ENCODE measurements around the gene CCDC122. TPM values are rescaled to one million over a fixed set of nuclear protein-coding genes. Genes with fewer than 3 reads are reported as not detected.

Gene CCDC122
- total and polyA plus RNA-seq, 11 donors = 1.4 to 10.0 (median 4.9) TPM

- Histone ChIP-seq H3K27me3 (peaks cover 0 to 6% (median 0%) of the 10 kb centered on the region in 9 donors), H3K9me3 (no peaks in the 10 kb centered on the region), H3K4me3 (no peak overlapping the region), H3K36me3 (no peaks in the 10 kb centered on the region), H3K27ac (no peak overlapping the region), H3K4me1 (peaks cover 0 to 14% (median 0%) of the 10 kb centered on the region in 12 donors)
- WGBS, 4 donors = 0 to 1% (median 0%) methylated on average over 3 of the region's 3 CpGs
- ATAC-seq (peak in 3 of 4 donors; percentile 65 to 71 (median 66)), DNase-seq (peak in 1 of 5 donors; percentile 14)
- peak; percentile 61 to 87 (median 82) for TF ChIP-seq CTCF (IDR thresholded peaks at IDR 0.05)
- TF ChIP-seq POLR2A (IDR thresholded peaks at IDR 0.05) = no peak
- intact Hi-C loops (cut with DNase I) = loop anchor here (1.0 to 10.0 kb wide), 22 partner anchors 142 to 1069 kb away; no protein-coding TSS in a partner anchor
Observed at GRCh38 chr13:43905435-43906031, 26.0 kb upstream of the CCDC122 start.

GRCh38 chr13:43895940-43896339, 16.4 kb upstream of the CCDC122 start:
- H3K27me3 ChIP-seq = no peaks in the 10 kb centered on the region
- TF ChIP-seq CTCF (IDR thresholded peaks at IDR 0.05) (no peak), POLR2A (IDR thresholded peaks at IDR 0.05) (no peak)
- ATAC-seq (no peak), DNase-seq (no peak)
- H3K27ac ChIP-seq = no peak overlapping the region
- WGBS, 4 donors = 77 to 79% (median 78%) methylated on average over 2 of the region's 2 CpGs
- H3K4me3 ChIP-seq = no peak overlapping the region
- H3K4me1 ChIP-seq = no peaks in the 10 kb centered on the region
- H3K36me3 ChIP-seq = peaks cover 0 to 32% (median 0%) of the 10 kb centered on the region in 9 donors
- intact Hi-C loops (cut with DNase I) = loop anchor here in 1 of 10 donors (5.0 kb wide), 1 partner anchor 556 kb away; no protein-coding TSS in a partner anchor
- no peaks in the 10 kb centered on the region for H3K9me3 ChIP-seq

DNA sequence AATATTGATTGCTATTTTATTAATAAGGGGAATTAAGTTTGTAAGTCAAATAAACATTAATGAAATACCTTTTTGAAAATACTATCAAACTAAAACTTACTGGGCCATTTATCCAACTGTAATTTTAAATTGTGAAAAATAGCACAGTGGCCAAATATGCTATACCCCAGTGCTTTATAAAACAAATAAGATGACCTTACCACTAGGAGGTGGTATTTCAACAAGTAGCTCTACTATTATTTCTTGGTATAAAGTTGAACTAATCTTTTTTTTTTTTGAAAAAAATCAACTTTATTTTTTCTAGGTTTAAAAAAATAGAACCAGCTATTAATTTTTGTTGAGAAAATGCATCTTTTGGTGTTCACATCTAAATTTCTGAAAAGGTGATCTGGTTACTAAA, 14.9 kb upstream of the CCDC122 start:
- Histone ChIP-seq H3K9me3 (no peaks in the 10 kb centered on the region), H3K27ac (no peak overlapping the region), H3K36me3 (peaks cover 0 to 47% (median 0%) of the 10 kb centered on the region in 9 donors), H3K4me3 (no peak overlapping the region), H3K4me1 (no peaks in the 10 kb centered on the region), H3K27me3 (no peaks in the 10 kb centered on the region)
- TF ChIP-seq CTCF (IDR thresholded peaks at IDR 0.05) (peak in 3 of 12 donors; percentile 14 to 20 (median 17)), POLR2A (IDR thresholded peaks at IDR 0.05) (no peak)
- no peak for DNase-seq
- ATAC-seq = no peak
- intact Hi-C loops (cut with DNase I) = no loop called here

DNA sequence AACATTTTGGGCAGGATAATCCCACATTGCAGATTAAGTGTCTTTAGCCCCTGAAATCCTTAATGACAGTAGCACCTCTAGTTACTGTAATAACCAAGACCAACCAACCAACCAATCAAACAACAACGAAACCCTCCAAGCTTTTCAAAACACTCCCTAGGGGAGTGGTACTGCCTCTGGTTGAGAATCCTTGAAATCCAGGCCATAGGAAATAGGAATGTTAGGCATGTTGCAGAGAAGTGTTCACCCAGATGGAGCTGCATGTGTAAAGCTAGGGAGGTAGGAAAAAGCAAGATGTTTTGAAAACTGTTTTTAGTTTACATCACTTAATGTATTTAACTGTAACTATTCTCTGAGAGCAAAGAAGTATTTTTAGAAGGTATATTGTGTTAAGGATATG, 4.7 kb upstream of the CCDC122 start:
- ATAC-seq (no peak), DNase-seq (no peak)
- no peaks in the 10 kb centered on the region for H3K9me3 ChIP-seq
- peaks cover 0 to 17% (median 0%) of the 10 kb centered on the region in 9 donors for H3K36me3 ChIP-seq
- WGBS, 4 donors = 71 to 92% (median 74%) methylated on average over 1 of the region's 1 CpG
- no peak for TF ChIP-seq POLR2A (IDR thresholded peaks at IDR 0.05)
- no peak for TF ChIP-seq CTCF (IDR thresholded peaks at IDR 0.05)
- intact Hi-C loops (cut with DNase I) = no loop called here
- no peaks in the 10 kb centered on the region for H3K27me3 ChIP-seq
- peaks cover 0 to 23% (median 5%) of the 10 kb centered on the region in 12 donors for H3K4me1 ChIP-seq
- no peak overlapping the region for H3K4me3 ChIP-seq
- no peak overlapping the region for H3K27ac ChIP-seq
